HG03025 (cell line): Measurements from ENCODE around the gene SETD1A.

ENCODE experiments used
- ATAC-seq: cut with Tn5 transposase; IDR thresholded peaks from one replicate; pipeline ENCODE4 v1.9.1; 2021; ENCODE audit warnings: mild to moderate bottlenecking, moderate library complexity; ENCODE audit not compliant: unreplicated experiment, low FRiP score

Gene SETD1A

DNA sequence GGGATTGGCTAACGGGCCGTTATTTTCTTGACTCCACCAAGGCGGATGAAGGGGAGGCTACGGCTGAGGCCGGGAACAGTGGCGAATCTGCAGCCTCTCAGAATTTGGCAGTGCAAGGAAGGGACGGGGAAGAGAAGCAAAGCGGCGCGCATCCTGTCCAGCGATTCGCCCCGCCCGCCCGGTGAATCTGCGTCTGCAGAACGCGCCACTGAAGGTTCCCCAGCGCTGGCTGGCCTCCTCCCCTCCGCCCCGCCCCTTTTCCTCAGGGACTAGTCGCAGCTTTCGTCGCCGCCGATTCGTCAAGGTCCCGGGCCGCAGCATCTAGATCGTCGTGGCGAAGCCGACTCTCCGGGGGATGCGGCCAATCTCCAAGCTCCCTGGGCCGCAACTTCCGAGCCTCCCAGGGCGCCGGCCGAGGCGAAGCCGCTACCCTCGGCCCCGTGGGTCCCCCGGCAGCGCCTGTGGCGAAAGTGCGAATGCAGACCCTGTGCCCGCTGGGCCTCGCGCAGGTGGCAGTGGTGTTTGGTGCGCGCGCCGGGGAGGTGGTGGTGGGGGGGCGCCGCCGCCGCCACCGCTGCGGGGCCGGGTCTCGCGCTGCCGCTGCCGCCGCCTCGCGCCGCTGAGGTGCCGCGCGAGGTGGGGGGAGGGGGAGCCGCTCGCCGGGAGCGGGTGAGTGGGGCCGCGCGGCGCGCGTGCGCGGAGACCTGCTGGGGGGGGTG is at the start of gene SETD1A:
Gene SETD1A, plus strand, starts transcription at position 299 of the 719 bp plus-strand sequence. CDS start 978 bp downstream, outside the sequence.
- ATAC-seq, result peak; percentile 67

DNA sequence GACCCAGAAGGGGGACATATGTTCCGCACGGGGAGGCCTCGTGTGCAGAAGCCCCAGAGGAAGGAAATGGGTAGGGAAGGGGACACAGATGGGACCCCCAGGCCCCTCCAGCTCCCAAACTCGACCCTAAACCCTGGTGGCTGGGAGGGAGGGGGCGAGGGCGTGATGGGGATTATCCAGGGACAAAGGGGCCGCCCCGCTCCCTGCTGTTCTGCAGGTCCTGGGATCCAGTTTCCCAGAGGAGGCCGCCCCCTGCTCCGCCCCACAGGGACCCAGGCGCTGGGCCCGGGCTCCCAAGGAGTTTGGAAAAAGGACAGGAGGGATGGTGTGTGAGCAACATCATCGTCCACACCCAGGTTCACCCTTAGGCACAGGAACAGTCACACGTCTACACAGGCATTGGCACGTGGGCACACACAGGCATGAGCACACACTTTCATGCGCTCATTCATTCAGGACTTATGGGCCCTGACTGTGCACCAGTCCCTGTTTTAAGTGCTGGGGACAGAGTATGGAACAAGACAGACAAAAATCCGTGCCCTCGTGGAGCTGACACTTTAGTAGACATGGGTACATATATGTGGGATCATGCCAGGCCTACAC is 47.0 kb upstream of the SETD1A start:
- no peak for ATAC-seq

DNA sequence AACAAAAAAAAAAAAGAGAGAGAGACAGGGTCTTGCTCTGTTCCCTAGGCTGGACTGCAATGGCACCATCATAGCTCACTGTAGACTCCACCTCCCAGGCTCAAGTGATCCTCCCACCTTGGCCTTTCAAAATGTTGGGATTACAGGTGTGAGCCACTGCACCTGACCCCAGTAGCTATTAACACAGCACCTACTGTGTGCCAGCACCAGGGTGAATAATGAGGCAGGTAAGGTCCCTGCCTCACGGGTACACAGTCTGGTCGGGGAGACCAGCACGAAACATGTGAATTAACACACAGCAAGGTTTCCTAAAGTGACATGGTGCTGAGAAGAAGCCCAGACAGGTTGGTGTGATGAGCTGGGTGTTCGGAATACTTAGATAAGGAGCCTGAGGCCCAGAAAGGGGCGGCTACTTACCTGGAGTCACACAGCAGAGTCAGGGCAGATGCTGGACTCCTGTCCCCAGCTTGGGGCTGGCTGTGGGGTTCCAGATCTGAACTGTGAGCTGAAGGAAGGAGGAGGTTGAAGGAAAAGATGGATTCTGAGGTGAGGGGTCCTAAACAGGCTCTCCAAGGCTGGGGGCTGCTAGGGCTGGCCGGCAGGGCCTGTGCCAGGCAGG is 44.7 kb upstream of the SETD1A start:
- no peak for ATAC-seq

DNA sequence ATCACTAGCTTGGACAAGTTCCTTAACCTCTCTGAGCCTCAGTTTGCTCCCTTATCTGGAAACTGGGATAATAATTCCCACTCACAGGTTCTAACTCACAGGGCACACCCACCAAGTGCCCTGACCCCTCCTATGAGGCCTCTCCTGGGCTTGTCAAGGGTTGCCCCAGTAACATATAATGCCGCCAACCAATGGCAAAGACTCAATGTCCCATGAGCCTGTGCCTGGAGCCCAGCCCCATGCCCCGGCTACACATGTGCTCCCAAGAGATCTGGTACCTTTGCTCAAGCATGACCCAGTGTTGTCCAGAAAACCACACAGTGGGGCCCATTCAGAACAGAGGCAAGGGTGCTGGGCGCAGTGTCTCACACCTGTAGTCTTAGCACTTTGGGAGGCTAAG is 42.7 kb upstream of the SETD1A start:
- no peak for ATAC-seq

DNA sequence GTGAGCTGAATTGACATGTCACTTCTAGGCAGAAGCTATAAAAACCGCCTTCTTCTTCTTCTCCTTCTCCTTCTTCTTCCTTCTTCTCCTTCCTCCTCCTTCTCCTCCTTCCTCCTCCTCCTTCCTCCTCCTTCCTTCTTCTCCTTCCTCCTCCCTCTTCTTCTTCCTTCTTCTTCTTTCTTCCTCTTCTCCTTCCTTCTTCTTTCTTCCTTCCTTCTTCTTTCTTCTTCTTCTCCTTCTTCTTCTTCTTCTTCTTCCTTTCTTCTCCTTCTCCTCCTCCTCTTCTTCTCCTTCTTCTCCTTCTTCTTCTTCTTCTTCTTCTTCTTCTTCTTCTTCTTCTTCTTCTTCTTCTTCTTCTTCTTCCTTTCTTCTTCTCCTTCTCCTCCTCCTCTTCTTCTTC is 38.9 kb upstream of the SETD1A start:
- ATAC-seq, result no peak

DNA sequence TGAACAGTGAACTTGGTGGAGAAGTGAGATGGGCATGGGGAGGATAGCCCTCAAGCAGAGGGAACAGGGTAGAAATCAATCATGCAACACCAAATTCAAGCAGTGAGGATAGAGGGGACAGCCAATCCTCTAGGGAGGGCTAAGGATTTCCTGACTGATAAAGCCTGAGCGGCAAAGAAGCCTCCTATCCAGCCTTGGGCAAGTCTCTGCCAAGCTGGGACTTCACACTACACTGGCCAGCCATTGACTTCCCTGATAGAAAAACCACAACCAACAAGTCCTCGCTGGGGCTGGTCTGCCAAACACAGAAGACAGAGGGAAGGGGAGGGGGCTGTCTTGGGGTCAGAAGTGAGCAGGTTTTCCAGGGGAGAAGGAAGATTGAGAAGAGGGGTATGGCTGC is 36.7 kb upstream of the SETD1A start:
- ATAC-seq, result no peak

DNA sequence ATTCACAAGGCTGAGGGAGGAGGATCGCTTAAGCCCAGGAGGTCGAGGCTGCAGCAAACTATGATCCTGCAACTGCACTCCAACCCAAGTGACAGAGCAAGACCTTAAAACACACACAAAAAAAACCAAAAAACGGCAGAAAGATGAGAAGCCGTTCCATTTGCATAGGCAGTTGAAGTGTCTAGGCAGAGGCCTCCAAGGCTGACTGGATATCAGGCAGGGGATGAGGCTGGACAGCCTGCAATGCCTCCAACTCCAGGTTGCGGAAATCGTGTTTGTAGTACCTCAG is 36.2 kb upstream of the SETD1A start:
- no peak for ATAC-seq

DNA sequence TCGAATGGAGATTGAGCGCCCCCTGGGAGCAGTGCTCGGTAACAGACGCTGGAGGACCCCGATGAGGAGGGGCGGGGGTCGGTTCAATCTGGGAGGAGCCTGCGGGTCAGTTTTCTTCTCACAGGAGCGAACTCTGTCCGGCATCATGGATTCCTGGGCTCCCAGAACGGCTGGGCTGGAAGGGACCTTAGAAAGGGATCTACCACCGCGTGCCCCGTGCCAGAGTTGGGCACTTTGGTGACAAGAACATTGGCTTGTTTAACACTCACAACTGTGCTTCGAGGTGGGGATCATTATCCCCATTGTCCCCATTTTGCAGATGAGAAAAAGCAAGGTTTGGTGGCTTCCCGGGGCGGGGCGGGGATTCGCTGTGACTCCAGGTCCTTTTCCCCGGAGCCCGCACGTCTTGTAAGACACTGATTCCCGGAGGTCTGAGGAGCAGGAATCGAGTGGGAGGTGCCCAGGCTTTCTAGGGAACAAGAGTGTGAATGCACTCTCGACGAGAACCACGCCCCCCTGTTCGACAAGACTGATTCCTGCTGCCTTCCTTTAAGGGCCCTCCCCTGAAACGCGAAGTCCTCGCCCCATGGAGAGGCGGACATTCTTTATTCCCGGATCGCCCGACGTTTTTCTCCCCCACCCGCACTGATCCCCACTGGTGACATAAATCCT is 35.7 kb upstream of the SETD1A start:
- no peak for ATAC-seq

DNA sequence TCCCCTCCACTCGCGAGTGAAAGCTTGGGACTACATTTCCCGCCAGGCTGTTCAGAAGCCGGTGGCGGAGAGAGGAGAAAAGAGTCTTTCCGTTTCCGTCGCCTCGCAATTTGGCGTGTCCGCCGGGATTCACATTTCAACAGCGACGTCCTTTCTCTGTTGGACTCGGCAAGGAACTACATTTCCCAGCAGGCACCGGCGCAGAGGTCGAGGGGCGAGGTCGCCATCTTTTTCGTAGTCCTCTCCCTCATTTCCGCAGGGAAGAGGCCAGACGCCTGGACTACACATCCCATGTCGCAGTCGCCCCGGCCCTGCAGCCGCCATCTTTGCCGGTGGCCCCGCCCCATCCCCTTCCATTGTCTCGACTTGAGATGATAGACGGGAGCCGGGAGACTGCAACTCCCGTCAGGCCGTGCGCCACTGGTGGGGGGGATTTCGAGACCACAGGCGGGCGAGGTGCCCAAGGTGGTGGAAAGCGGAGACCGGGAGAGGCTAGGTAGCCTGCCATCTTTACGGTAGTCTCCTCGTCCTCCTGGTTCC is 35.1 kb upstream of the SETD1A start:
- peak; percentile 63 for ATAC-seq

DNA sequence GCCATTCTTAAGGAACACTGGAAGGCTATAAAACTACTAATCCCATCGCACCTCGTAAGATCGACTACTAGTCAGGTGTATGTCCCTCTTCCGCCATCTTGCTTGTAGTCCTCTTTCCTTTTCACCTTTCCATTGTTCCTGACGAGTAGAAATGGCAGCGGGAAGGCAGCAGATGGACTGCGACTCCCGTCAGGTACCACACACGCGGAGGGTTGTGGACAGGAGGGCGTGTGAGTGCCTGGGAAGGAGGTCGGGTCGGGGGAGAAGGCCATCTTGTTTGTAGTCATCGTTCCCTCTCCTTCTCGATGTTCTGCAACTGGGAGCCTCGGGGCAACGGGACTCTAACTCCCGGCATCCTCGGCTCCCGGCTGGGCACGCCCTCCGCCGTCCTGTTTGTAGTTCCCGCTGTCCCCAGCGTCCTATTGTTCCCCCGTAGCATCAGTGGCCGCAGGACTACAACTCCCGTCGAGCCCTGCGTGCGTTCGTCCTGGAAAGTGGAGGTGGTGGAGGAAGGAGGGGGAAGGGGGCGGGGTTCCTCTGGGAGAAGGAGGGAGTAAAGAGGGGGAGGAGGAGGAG is 34.5 kb upstream of the SETD1A start:
- peak; percentile 62 for ATAC-seq

DNA sequence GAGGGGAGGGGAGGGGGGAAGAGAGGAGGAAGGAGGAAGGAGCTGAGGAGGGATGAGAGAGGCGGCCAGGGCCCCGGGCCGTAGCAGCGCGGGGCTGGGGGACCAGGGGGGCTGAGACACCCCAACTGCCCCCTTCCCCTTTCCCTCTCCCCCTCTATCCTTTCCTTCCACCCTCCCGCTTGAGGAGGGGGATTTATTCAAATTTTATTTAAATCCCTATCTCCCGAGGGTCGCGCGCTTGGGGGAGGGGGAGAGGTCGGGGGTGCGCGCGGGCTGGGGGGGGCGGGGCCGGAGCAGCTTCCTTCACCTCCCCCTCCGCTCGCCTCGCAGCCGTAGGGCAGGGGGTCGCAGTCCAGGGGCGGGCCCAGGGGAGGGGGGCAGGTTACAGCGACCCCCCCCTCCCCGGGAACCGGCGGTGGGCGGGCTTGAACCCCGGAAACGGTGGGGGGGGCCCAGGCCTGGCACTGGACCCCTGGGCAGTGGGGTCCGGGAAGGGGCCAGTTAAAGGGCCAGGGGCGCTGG is 33.9 kb upstream of the SETD1A start, which contains the start of gene FBXL19:
Gene FBXL19, plus strand, starts transcription at position 19 of the 522 bp plus-strand sequence. CDS start 2,183 bp downstream, outside the sequence.
- ATAC-seq, result no peak

DNA sequence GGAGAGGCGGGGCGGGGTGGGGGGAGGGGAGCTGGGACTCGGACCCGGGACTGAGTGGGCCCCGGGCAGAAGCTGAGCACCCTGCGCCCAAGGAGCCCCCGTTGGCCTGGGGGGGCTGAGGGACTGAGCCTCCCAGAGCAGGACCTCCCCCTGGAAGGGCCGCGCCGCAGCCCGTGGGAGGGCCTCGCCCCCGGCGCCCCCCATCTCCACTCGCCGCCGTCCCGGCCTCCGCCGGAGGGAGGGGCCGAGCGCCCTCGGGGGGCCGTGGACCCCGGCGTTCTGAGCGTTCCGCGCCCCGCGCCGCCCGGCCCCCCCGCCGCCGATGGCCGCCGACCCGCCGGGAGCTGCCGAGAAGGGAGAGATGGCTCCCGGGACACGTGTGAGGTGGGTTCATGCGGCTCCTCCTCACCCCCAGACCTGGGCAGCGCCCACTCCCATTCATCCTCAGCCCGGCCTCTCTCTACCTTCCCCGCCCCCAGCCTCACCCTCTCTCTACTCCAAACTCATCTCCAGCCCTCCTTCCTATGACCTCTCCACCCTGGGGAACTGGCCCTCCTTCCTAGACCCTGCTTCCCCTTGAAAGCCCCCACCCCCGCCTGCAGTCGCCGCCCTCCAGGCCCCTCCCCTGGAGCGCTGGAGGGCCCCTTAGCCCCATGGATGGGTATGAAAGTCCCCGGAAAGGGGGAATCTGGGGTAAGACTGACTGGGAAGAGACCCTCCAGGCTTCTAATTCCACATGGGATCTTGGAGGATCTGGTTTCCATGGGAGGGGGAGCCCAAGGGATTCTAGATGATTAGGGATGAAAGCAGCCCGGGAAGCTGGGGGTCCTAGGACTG is 33.3 kb upstream of the SETD1A start:
- ATAC-seq, result no peak

DNA sequence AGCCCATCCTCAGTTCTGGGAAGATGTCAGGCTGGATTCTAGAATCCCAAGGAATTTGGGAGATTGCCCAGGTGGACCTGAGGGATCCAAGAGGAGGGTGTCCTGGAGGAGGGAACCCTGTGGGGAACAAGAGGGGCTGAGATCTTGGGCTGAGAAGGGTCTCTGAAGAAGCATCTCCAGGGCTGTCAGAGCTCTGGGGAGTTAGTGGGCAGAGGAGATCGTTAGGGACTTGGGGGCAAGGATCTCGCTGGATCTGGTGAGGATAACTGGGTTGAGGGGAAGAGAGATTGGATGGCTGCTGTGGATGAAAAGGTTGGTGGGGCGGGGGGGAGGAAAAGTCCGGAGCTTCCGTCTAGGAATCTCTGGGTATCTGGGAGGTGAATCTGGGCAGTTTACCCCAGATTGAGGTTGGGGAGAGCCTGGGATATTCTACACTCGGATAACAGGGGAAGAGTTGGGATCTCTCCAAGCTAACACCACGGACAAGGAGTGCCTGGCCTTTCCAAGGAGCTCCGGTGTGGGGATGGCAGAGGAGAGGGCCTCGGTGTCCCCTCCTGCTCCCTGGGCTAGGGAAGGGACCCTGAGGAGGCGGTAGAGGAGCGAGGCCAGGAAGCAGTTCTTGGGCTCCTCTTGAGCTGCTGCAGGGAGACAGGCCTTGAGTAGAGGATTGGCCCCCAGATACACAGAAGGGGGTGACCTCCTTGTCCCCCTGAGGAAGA is 32.5 kb upstream of the SETD1A start:
- no peak for ATAC-seq

DNA sequence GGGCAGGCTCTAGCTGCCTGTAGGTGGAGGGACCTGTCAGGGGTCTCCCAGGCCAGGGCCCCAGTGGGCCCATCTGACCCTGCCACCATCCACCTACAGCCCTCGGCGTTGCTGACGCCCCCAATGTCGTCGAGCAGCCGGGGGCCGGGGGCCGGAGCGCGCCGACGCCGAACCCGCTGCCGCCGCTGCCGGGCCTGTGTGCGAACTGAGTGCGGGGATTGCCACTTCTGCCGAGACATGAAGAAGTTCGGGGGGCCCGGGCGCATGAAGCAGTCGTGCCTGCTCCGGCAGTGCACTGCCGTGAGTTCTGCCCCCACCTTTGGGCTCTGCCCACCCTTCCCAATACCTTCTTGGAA is 31.9 kb upstream of the SETD1A start:
- ATAC-seq, result no peak

DNA sequence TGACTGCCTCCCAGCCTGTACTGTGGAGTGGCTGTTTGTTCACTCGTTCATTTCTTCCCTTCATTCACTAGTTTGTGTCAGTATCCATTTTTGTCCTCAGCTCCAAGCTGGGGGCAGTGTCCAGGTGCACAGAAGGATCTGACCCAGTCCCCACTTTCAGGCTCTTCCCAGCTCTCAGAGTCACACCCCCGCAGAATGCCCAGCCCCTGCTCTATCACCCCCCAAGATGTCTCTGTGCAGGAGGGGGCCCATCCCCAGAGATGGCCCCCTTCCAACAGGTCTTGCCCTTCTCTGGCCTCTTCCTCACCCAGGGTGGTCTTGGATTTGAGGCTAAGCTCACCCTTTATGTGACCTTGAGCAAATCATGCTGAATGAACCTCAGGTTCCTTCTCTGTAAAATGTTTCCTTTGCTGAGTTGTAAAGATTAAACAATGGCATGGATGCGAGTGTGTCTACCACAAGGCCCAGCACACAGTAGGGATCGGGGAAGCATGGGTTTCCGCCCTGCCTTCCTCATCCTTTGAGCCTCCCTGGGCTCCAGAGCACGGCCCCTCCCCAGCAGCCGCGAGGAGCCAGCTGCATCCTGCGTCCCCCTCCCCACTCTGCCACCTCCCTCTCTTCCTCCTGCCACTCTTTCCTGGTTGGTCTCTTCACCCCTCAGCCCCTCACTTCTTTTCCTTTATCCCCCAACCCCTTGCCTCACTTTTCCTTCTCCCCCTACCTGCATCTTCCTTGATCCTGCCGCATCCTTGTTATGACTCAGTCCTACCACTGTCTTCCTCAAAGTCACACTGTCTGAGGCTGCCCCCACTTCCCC is 31.4 kb upstream of the SETD1A start:
- ATAC-seq, result no peak

DNA sequence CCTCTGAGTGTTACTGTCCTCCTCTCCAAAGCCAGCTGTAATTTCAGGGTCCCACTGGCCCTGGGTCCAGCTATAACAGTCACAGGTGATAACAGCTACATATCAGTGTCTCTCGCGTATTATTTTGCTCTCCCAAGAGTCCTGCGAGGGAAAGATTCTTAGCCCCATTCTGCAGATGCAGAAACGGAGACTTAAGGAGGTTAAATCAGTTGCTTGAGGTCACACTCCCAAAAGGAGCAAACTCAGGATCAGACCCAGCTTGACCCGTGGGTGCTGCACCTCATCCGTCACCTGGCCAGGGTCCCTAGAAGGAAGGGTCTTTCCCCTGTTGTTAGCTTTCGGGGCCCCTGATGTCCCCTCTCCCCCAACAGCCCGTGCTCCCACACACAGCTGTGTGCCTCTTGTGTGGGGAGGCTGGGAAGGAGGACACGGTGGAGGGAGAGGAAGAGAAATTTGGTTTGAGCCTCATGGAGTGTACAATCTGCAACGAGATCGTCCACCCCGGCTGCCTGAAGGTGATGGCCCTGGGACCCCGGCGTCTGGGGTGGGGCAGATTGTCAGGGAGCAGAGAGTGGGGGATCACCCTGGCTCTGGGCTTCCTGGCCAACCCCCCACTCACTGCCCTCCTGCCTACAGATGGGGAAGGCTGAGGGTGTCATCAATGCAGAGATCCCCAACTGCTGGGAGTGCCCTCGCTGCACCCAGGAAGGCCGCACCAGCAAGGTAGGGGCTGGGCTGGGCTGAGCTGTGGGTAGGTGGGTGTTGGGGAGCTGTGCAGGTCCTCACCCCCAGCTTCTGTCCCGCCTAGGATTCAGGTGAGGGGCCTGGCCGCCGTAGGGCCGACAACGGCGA is 30.4 kb upstream of the SETD1A start:
- ATAC-seq, result no peak

DNA sequence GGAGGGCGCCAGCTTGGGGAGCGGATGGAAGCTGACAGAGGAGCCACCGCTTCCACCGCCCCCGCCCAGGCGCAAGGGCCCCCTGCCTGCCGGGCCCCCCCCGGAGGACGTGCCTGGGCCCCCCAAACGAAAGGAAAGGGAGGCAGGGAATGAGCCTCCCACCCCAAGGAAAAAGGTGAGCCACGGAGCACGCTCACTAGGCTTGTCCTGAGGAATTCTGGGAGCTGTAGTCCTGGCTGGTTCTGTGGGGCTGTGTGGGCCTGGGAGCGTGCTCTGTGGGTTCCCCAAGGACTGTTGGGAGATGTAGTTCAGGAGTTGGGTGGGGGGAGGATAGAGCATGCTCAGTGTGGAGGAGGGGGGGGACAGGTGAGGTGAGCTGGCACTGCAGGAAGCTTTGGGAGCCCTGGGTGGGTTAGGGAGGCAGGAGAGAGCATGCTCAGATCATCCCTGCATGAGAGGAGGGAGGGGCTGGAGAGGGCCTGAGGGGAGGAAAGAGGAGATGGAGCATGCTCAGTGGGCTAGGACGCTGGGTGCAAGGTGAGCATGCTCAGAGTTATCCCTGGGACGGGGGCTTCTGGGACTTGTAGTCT is 29.7 kb upstream of the SETD1A start:
- ATAC-seq, result no peak
